Ovary (tissue), 9 donors: Measurements from ENCODE around the gene WDR76. TPM values are rescaled to one million over a fixed set of nuclear protein-coding genes. Genes with fewer than 3 reads are reported as not detected.
"Not testable (repeated sequence)": the region's sequence is repeated elsewhere in the genome, so short reads cannot be mapped to it uniquely, and the experiment has no call there.

Experiments
- DNase-seq, 5 donors: peaks; one replicate each; pipeline ENCODE4 v3.0.0-alpha.2; 2019 to 2020
- H3K27ac ChIP-seq, 2 donors: fragments of 200-600 bp; one replicate each; pipeline versions ENCODE4 v1.5.1 to v1.8.0; 2019 to 2022
- H3K27me3 ChIP-seq: fragments of 200-600 bp; one replicate; pipeline ENCODE4 v1.8.0; 2022
- H3K36me3 ChIP-seq: fragments of 200-600 bp; sonication (generic); one replicate; pipeline ENCODE4 v1.5.1; 2019
- H3K4me1 ChIP-seq: one replicate; pipeline ENCODE4 v1.8.1; 2013; ENCODE audit warnings: mild to moderate bottlenecking, moderate library complexity; ENCODE audit not compliant: insufficient read depth
- H3K4me3 ChIP-seq: fragments of 200-600 bp; sonication (generic); one replicate; pipeline ENCODE4 v1.5.1; 2017
- H3K9me3 ChIP-seq, 2 donors: fragments of 200-600 bp in 1 of 2; sonication (generic) in 1 of 2; one replicate each; pipeline versions ENCODE4 v1.5.1 to v1.8.1; 2013 to 2019; ENCODE audit warnings: mild to moderate bottlenecking in 1 of 2, moderate library complexity in 1 of 2
- EP300 ChIP-seq: sonication (generic); formaldehyde crosslinking; IDR thresholded peaks from one replicate; pipeline ENCODE4 v1.6.1; 2017; ENCODE audit warnings: antibody characterized with exemption
- POLR2A ChIP-seq: fragments of 450-650 bp; IDR thresholded peaks from one replicate; pipeline ENCODE4 v1.6.1; 2017; ENCODE audit warnings: antibody characterized with exemption, mild to moderate bottlenecking, moderate library complexity
- WGBS, 3 donors: extraction: QIAGEN DNeasy Blood & Tissue Kit in 1 of 3; methylation state at CpG; one replicate each; pipeline versions ENCODE4 v1.1.5 to v1.1.7; 2013 to 2017; 5-methylcytosine and 5-hydroxymethylcytosine counted together
- intact Hi-C, 4 donors: fragments of 100-400 bp; cut with DNase I; formaldehyde crosslinking; loops; one replicate each; pipeline versions ENCODE4 v1.11.0 to v1.15.1; 2022 to 2023
- polyA plus RNA-seq, 2 donors: library from polyadenylated mRNA; stranded (reverse); fragments of 200-250 nt in 1 of 2; fragments of 350-450 nt in 1 of 2; fragmentation: Illumina TruSeq in 1 of 2; extraction: RNeasy Lipid Tissue Mini Kit (QIAGEN cat#74804) in 1 of 2; gene quantifications; one replicate each; pipeline ENCODE4 v1.2.3, GENCODE V29; 2013 to 2014
- total RNA-seq, 7 donors: library from RNA; depleted of rRNA in 2 of 7; stranded (reverse); fragments of >200 nt in 2 of 7; fragmentation: NEBNext Ultra II Directional in 3 of 7; extraction: Animal tissue kit (Norgen Biotek cat#: 25700) in 3 of 7; gene quantifications; one replicate each; pipeline versions ENCODE4 v1.1.0 to v1.2.4, GENCODE V29; 2016 to 2023
- TF ChIP-seq, protein P1 (sequence below), 3 donors: fragments of 450-650 bp in 2 of 3; fragments of 200-600 bp in 1 of 3; IDR thresholded peaks; one replicate each; pipeline versions ENCODE4 v1.5.1 to v1.8.0; 2016 to 2022; ENCODE audit warnings: antibody characterized with exemption in 3 of 3, mild to moderate bottlenecking in 1 of 3
- donor health status: DM: no; HTN: no; CAD: no; lungs with moderate emphysema.
- donor health status: DM: no; HTN: no; CAD: no.
- donor health status: Bipolar disorder and iron deficiency.
- donor health status: DM: yes; HTN: yes; CAD: no.
- donor health status: DM: no; HTN: no; CAD: no.
- donor health status: DM: yes; HTN: yes; CAD: no.

Gene WDR76
- total and polyA plus RNA-seq, 9 donors: 2.4 to 6.2 (median 4.0) TPM

DNA sequence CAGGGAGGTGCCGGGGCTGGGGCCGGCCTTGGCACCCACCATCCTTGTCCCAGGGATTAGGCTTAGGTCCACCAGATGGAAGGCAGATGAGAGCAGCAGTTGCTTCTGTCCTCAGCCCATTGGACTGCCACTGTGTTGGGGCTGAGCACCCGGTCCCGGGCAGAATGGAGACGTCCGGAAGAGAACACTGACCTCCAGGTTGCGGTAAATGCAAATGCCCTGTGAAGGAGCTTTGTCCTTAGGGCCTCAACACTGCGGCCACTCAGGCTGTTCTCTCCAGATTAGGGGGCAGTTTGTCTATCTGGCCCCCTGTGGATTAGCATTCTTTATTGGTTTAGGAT, 26.9 kb upstream of the WDR76 start, which contains the start of gene SERINC4:
SERINC4 (minus strand) TSS at position 276 of the 341 bp plus-strand sequence; CDS start at position 42, 234 bp downstream.
- Histone ChIP-seq H3K9me3 (no peaks in the 10 kb centered on the region), H3K4me1 (peaks cover 6% of the 10 kb centered on the region), H3K36me3 (no peaks in the 10 kb centered on the region), H3K27me3 (no peaks in the 10 kb centered on the region), H3K27ac (peak within 1 kb of the TSS; percentile 92 to 94), H3K4me3 (peak within 1 kb of the TSS; percentile 85)
- DNase-seq: peak in 2 of 5 donors; percentile 44 to 53
- TF ChIP-seq, protein P1, sequence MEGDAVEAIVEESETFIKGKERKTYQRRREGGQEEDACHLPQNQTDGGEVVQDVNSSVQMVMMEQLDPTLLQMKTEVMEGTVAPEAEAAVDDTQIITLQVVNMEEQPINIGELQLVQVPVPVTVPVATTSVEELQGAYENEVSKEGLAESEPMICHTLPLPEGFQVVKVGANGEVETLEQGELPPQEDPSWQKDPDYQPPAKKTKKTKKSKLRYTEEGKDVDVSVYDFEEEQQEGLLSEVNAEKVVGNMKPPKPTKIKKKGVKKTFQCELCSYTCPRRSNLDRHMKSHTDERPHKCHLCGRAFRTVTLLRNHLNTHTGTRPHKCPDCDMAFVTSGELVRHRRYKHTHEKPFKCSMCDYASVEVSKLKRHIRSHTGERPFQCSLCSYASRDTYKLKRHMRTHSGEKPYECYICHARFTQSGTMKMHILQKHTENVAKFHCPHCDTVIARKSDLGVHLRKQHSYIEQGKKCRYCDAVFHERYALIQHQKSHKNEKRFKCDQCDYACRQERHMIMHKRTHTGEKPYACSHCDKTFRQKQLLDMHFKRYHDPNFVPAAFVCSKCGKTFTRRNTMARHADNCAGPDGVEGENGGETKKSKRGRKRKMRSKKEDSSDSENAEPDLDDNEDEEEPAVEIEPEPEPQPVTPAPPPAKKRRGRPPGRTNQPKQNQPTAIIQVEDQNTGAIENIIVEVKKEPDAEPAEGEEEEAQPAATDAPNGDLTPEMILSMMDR (IDR thresholded peaks at IDR 0.05): no peak
- TF ChIP-seq POLR2A: no peak
- no peak for TF ChIP-seq EP300
- whole genome bisulfite sequencing, 3 donors: 85 to 96% (median 93%) methylated on average over 8 of the region's 8 CpGs
- intact Hi-C loops: no loop called here

DNA sequence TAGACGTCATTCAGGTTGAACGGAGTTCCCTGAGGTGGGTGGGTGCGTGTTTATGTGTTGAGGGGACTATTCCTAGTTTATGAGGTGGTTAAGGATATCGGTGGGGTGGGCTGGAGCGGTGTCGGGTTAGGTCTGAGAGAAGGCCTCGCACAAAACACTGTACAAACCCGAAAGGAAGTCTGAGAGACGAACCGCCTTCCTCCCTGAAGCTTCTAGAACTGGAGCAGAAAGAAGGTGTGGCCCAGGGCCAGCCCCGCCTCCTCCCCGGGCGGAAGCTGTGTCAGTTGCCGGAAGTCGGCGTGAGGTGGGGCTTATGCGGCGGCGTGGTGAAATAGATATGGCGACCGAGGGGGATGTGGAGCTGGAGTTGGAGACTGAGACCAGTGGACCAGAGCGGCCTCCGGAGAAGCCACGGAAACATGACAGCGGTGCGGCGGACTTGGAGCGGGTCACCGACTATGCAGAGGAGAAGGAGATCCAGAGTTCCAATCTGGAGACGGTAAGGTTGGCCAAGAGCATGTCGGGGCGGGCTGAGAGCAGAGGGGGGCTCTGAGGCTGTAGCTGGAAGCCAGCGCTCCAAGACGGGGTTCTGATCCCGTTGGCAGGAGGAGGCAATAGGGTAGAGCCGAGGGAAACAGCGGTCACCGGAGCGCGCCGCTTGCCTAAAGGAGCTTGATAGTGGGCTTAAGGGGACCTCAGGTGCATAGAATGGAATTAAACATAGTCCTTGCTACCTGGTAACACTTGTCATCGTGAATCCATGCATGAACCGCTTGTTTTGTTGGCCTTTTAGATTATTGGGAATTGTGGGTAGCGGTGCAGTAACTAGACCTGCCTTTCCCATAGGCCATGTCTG, 26.3 kb upstream of the WDR76 start, which contains the start of gene HYPK:
HYPK (plus strand) TSS at position 314 of the 856 bp plus-strand sequence; CDS start at position 338, 24 bp downstream.
- DNase-seq: peak; percentile 91 to 96 (median 94)
- 6 to 8% (median 7%) methylated on average over 44 of the region's 44 CpGs for WGBS, 3 donors
- intact Hi-C loops: no loop called here
- Histone ChIP-seq H3K36me3 (no peaks in the 10 kb centered on the region), H3K4me1 (peaks cover 6% of the 10 kb centered on the region), H3K4me3 (peak within 1 kb of the TSS; percentile 85), H3K27ac (peak within 1 kb of the TSS; percentile 92 to 94), H3K9me3 (no peaks in the 10 kb centered on the region), H3K27me3 (no peaks in the 10 kb centered on the region)
- peak; percentile 58 for TF ChIP-seq POLR2A
- TF ChIP-seq, protein P1 (IDR thresholded peaks at IDR 0.05): no peak
- no peak for TF ChIP-seq EP300

DNA sequence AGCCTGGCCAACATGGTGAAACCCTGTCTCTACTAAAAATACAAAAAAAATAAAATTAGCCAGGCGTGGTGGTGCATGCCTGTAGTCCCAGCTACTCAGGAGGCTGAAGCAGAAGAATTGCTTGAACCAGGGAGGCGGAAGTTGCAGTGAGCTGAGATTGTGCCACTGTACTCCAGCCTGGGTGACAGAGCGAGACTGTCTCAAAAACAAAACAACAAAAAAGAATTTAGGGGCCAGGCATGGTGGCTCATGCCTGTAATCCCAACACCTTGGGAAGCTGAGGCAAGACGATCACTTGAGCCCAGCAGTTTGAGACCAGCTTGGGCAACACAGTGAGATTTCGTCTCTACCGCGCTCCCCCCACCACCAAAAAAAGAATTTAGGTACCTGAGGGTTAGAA, 24.1 kb upstream of the WDR76 start:
- H3K27me3 ChIP-seq, H3K9me3 ChIP-seq, DNase-seq, H3K36me3 ChIP-seq, intact Hi-C loops, H3K27ac ChIP-seq, H3K4me1 ChIP-seq, H3K4me3 ChIP-seq: not testable (repeated sequence)
- WGBS, 3 donors: 94 to 95% (median 95%) methylated on average over 7 of the region's 7 CpGs

DNA sequence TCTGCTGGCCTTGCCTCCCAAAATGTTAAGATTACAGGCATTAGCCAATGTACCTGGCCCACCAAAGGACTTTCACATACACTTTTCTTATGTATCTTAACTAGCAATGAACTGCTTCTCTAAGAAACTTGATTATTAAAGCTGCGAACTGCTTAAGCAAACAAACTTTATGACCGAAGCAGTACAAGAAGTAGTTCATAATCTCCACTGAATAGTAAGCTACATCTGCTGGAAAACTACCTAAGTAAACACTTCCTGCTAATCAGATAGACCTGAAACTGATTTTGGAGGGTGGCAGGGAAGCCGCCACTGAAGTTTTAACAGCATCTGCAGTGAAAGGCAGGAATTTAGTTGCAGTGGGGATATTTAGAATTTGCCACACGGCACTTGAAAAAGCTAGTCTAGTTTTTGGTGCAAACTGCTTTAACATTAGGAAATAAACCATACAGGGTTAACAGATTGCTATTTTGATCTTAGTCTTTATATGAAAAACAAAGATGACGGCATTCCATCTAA, 18.3 kb upstream of the WDR76 start:
- H3K4me1 ChIP-seq: no peaks in the 10 kb centered on the region
- H3K36me3 ChIP-seq: no peaks in the 10 kb centered on the region
- 90 to 98% (median 94%) methylated on average over 5 of the region's 5 CpGs for WGBS, 3 donors
- DNase-seq: no peak
- H3K4me3 ChIP-seq: no peak overlapping the region
- H3K27ac ChIP-seq: no peak overlapping the region
- no peaks in the 10 kb centered on the region for H3K9me3 ChIP-seq
- intact Hi-C loops: no loop called here
- TF ChIP-seq POLR2A (no peak), EP300 (no peak)
- TF ChIP-seq, protein P1 (IDR thresholded peaks at IDR 0.05): no peak
- H3K27me3 ChIP-seq: no peaks in the 10 kb centered on the region
